ENCODE data around the gene ZBTB46.

GRCh38 chr20:63755933-63756647 lies 75.0 kb downstream of the ZBTB46 start:
- TF ChIP-seq POLR2A (IDR thresholded peaks at IDR 0.05) (no peak), POLR2AphosphoS5 (IDR thresholded peaks at IDR 0.05) (no peak), CTCF (IDR thresholded peaks at IDR 0.05) (no peak)
